ENCODE measurements around the gene FBXO17.
A peak's percentile ranks its signal among the peaks of the same experiment; 100 is the strongest.

GRCh38 chr19:38900202-38900629, 75.3 kb downstream of the FBXO17 start:
- TF ChIP-seq CTCF (IDR thresholded peaks at IDR 0.05; ENCODE audit: poor library complexity, severe bottlenecking) (no peak), EZH2 (IDR thresholded peaks at IDR 0.05; ENCODE audit: borderline replicate concordance, insufficient read depth, low read length, poor library complexity, severe bottlenecking) (no peak), TAF1 (IDR thresholded peaks at IDR 0.05; ENCODE audit: low read depth) (peak; percentile 17), POLR2AphosphoS5 (IDR thresholded peaks at IDR 0.05) (peak; percentile 36), SMC3 (conservative IDR thresholded peaks at IDR 0.05; ENCODE audit: poor library complexity) (peak; percentile 14), REST (IDR thresholded peaks at IDR 0.05; ENCODE audit: borderline replicate concordance) (no peak)

Data from neural cell (in vitro differentiated cells).